Measurements from ENCODE around the gene PLPP1.

PLPP1 gene

DNA sequence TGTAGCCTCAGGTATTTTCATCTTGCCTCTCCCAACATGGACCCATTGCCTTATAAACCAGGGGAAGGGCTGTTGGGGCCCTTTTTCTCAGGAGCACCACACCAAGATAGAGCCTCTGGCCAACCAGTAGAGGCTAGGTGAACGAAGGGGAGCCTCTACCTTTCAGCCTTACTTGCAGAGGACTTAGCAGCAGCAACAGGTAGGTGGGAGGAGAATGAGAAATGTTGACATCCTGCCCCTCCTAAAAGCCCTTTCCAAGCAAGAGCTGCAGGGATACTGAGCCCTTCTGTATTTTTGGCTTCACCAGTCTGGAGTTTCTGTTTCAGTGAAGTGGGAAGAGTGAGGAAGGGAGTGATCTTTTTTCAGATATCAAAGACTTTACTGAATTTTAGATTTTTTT lies 149.5 kb downstream of the PLPP1 start:
- H3K4me1 ChIP-seq: no peaks in the 10 kb centered on the region
- H3K4me3 ChIP-seq (ENCODE audit: low read depth, low read length): no peak overlapping the region
- no peak overlapping the region for H3K27ac ChIP-seq
- no peak overlapping the region for H3K4me2 ChIP-seq (ENCODE audit: low read length)
- TF ChIP-seq, protein P1, sequence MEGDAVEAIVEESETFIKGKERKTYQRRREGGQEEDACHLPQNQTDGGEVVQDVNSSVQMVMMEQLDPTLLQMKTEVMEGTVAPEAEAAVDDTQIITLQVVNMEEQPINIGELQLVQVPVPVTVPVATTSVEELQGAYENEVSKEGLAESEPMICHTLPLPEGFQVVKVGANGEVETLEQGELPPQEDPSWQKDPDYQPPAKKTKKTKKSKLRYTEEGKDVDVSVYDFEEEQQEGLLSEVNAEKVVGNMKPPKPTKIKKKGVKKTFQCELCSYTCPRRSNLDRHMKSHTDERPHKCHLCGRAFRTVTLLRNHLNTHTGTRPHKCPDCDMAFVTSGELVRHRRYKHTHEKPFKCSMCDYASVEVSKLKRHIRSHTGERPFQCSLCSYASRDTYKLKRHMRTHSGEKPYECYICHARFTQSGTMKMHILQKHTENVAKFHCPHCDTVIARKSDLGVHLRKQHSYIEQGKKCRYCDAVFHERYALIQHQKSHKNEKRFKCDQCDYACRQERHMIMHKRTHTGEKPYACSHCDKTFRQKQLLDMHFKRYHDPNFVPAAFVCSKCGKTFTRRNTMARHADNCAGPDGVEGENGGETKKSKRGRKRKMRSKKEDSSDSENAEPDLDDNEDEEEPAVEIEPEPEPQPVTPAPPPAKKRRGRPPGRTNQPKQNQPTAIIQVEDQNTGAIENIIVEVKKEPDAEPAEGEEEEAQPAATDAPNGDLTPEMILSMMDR (IDR thresholded peaks at IDR 0.05): no peak
- H2AFZ ChIP-seq: no peak overlapping the region
- H3K9ac ChIP-seq: no peak overlapping the region
- H3K9me3 ChIP-seq (ENCODE audit: control insufficient read depth, low read length): no peaks in the 10 kb centered on the region
- H3K27me3 ChIP-seq (ENCODE audit: control insufficient read depth, insufficient read depth, low read length): no peaks in the 10 kb centered on the region
- no peaks in the 10 kb centered on the region for H3K36me3 ChIP-seq (ENCODE audit: control insufficient read depth, insufficient read depth, low read length)
- no peaks in the 10 kb centered on the region for H3K79me2 ChIP-seq

DNA sequence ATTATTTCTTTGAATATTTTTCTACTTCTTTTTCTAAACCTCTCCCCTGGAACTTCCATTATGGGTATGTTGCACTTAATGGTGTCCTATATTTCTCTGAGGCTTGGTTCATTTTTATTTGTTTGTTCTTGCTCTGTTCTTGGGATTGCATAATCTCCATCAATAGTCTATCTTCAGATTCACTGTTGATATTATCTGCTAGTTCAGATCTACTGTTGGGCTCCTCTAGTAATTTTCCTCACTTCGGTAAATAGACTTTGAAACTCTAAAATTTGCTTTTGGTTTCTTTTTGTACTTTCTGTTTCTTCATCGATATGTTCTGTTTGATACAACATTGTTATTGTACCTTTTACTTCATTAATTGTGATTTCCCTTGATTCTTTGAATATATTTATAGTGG lies 150.7 kb downstream of the PLPP1 start:
- Histone ChIP-seq H3K4me3 (ENCODE audit: low read depth, low read length) (no peak overlapping the region), H2AFZ (no peak overlapping the region), H3K4me1 (no peaks in the 10 kb centered on the region), H3K79me2 (no peaks in the 10 kb centered on the region), H3K9ac (no peak overlapping the region), H3K4me2 (ENCODE audit: low read length) (no peak overlapping the region), H3K36me3 (ENCODE audit: control insufficient read depth, insufficient read depth, low read length) (no peaks in the 10 kb centered on the region), H3K9me3 (ENCODE audit: control insufficient read depth, low read length) (no peaks in the 10 kb centered on the region), H3K27ac (no peak overlapping the region), H3K27me3 (ENCODE audit: control insufficient read depth, insufficient read depth, low read length) (no peaks in the 10 kb centered on the region)
- TF ChIP-seq, protein P1 (IDR thresholded peaks at IDR 0.05): no peak

- Histone ChIP-seq H3K27ac (no peak overlapping the region), H3K4me2 (ENCODE audit: low read length) (no peak overlapping the region), H3K4me1 (no peaks in the 10 kb centered on the region), H3K79me2 (no peaks in the 10 kb centered on the region), H3K9me3 (ENCODE audit: control insufficient read depth, low read length) (no peaks in the 10 kb centered on the region), H2AFZ (no peak overlapping the region), H3K36me3 (ENCODE audit: control insufficient read depth, insufficient read depth, low read length) (no peaks in the 10 kb centered on the region), H3K4me3 (ENCODE audit: low read depth, low read length) (no peak overlapping the region), H3K9ac (no peak overlapping the region), H3K27me3 (ENCODE audit: control insufficient read depth, insufficient read depth, low read length) (no peaks in the 10 kb centered on the region)
- TF ChIP-seq, protein P1 (IDR thresholded peaks at IDR 0.05): no peak
These were observed 151.5 kb downstream of the PLPP1 start for GRCh38 chr5:55383254-55383653.

- H3K36me3 ChIP-seq (ENCODE audit: control insufficient read depth, insufficient read depth, low read length): no peaks in the 10 kb centered on the region
- H3K27me3 ChIP-seq (ENCODE audit: control insufficient read depth, insufficient read depth, low read length): no peaks in the 10 kb centered on the region
- H3K4me3 ChIP-seq (ENCODE audit: low read depth, low read length): no peak overlapping the region
- no peaks in the 10 kb centered on the region for H3K4me1 ChIP-seq
- H3K9me3 ChIP-seq (ENCODE audit: control insufficient read depth, low read length): no peaks in the 10 kb centered on the region
- no peak overlapping the region for H3K4me2 ChIP-seq (ENCODE audit: low read length)
- no peak overlapping the region for H2AFZ ChIP-seq
- no peak overlapping the region for H3K9ac ChIP-seq
- TF ChIP-seq, protein P1 (IDR thresholded peaks at IDR 0.05): no peak
- no peaks in the 10 kb centered on the region for H3K79me2 ChIP-seq
- H3K27ac ChIP-seq: no peak overlapping the region
These were observed 157.0 kb downstream of the PLPP1 start for GRCh38 chr5:55377810-55378209.

All from parathyroid adenoma (tissue), 2 donors.